Measurements from ENCODE around the gene BCR. TPM values are rescaled to one million over a fixed set of nuclear protein-coding genes. Genes with fewer than 3 reads are reported as not detected.

The BCR gene
- total and polyA plus RNA-seq, 2 donors (not counting 1 experiment from before 2014, with no cell fraction given) = 30.2 to 46.4 TPM

GRCh38 chr22:23278883-23279675 is 98.8 kb downstream of the BCR start:
- Mint-ChIP-seq H3K4me1 (peaks cover 29% of the 10 kb centered on the region), H3K4me3 (no peak overlapping the region), H3K27ac (no peak overlapping the region), H3K27me3 (no peaks in the 10 kb centered on the region), H3K9me3 (ENCODE audit: insufficient read depth) (no peaks in the 10 kb centered on the region)
- Histone ChIP-seq H3K9me3 (ENCODE audit: control extremely low read depth in 1 of 3, control insufficient read depth in 2 of 3, insufficient read depth in 1 of 3, low read length in 2 of 3) (no peaks in the 10 kb centered on the region), H2AFZ (ENCODE audit: insufficient read depth, low read depth, low read length, poor library complexity, severe bottlenecking) (no peak overlapping the region), H3K27me3 (replicated peaks in 1 of 4; ENCODE audit: control extremely low read depth in 1 of 4, control insufficient read depth in 3 of 4, insufficient read depth in 4 of 4, low read length in 3 of 4) (no peaks in the 10 kb centered on the region), H3K36me3 (replicated peaks in 1 of 2; ENCODE audit: control extremely low read depth in 1 of 2, control insufficient read depth in 1 of 2, extremely low read depth in 1 of 2, insufficient read depth in 2 of 2, low read length in 1 of 2) (peaks cover 0 to 39% of the 10 kb centered on the region in 2 experiments), H3K4me2 (replicated peaks; ENCODE audit: low read depth, low read length, poor library complexity, severe bottlenecking) (no peak overlapping the region), H3K4me1 (ENCODE audit: control insufficient read depth in 2 of 2, insufficient read depth in 2 of 2, low read length in 2 of 2) (peaks cover 17 to 34% of the 10 kb centered on the region in 2 donors), H3K79me2 (ENCODE audit: control insufficient read depth, insufficient read depth, low read length) (peaks cover 5% of the 10 kb centered on the region), H3K4me3 (ENCODE audit: control extremely low read depth in 1 of 5, extremely low read depth in 1 of 5, insufficient read depth in 1 of 5, low read depth in 2 of 5, low read length in 4 of 5) (no peak overlapping the region), H4K20me1 (ENCODE audit: control insufficient read depth, insufficient read depth, low read length, poor library complexity, severe bottlenecking) (peaks cover 16% of the 10 kb centered on the region), H3K9ac (ENCODE audit: low read length) (no peak overlapping the region), H3K27ac (ENCODE audit: low read length in 2 of 2) (no peak overlapping the region)
- ChIA-PET CTCF (interaction anchor here (0.8 to 12.9 kb wide), 4 partner anchors 16 to 132 kb away, joined by 3 to 494 read pairs (median 3); partner anchors contain the start of gene BCR), POLR2A (no interaction called here)
- ATAC-seq (ENCODE audit: low read depth) (no peak), DNase-seq (no peak)
- intact Hi-C loops (cut with micrococcal nuclease) = no loop called here
- 85% methylated on average over 10 of the region's 11 CpGs for WGBS (ENCODE audit: insufficient coverage)
- no peak for TF ChIP-seq EZH2 (IDR thresholded peaks at IDR 0.05; ENCODE audit: borderline replicate concordance, insufficient read depth, low read depth, low read length, poor library complexity, severe bottlenecking)
- TF ChIP-seq, protein P1, sequence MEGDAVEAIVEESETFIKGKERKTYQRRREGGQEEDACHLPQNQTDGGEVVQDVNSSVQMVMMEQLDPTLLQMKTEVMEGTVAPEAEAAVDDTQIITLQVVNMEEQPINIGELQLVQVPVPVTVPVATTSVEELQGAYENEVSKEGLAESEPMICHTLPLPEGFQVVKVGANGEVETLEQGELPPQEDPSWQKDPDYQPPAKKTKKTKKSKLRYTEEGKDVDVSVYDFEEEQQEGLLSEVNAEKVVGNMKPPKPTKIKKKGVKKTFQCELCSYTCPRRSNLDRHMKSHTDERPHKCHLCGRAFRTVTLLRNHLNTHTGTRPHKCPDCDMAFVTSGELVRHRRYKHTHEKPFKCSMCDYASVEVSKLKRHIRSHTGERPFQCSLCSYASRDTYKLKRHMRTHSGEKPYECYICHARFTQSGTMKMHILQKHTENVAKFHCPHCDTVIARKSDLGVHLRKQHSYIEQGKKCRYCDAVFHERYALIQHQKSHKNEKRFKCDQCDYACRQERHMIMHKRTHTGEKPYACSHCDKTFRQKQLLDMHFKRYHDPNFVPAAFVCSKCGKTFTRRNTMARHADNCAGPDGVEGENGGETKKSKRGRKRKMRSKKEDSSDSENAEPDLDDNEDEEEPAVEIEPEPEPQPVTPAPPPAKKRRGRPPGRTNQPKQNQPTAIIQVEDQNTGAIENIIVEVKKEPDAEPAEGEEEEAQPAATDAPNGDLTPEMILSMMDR (IDR thresholded peaks at IDR 0.05) = no peak

GRCh38 chr22:23279781-23280180 is 99.5 kb downstream of the BCR start:
- Mint-ChIP-seq H3K4me3 (no peak overlapping the region), H3K4me1 (peaks cover 29% of the 10 kb centered on the region), H3K9me3 (ENCODE audit: insufficient read depth) (no peaks in the 10 kb centered on the region), H3K27me3 (no peaks in the 10 kb centered on the region), H3K27ac (no peak overlapping the region)
- H3K79me2 ChIP-seq (ENCODE audit: control insufficient read depth, insufficient read depth, low read length) = peaks cover 5% of the 10 kb centered on the region
- ChIA-PET CTCF (interaction anchor here (0.8 to 12.9 kb wide), 3 partner anchors 103 to 320 kb away, joined by 3 to 494 read pairs (median 48); partner anchors contain the start of gene BCR), POLR2A (no interaction called here)
- peaks cover 16% of the 10 kb centered on the region for H4K20me1 ChIP-seq (ENCODE audit: control insufficient read depth, insufficient read depth, low read length, poor library complexity, severe bottlenecking)
- H3K36me3 ChIP-seq (replicated peaks in 1 of 2; ENCODE audit: control extremely low read depth in 1 of 2, control insufficient read depth in 1 of 2, extremely low read depth in 1 of 2, insufficient read depth in 2 of 2, low read length in 1 of 2) = peaks cover 0 to 40% of the 10 kb centered on the region in 2 experiments
- DNase-seq (no peak), ATAC-seq (ENCODE audit: low read depth) (no peak)
- no peak overlapping the region for H3K27ac ChIP-seq (ENCODE audit: low read length in 2 of 2)
- no peak for TF ChIP-seq EZH2 (IDR thresholded peaks at IDR 0.05; ENCODE audit: borderline replicate concordance, insufficient read depth, low read depth, low read length, poor library complexity, severe bottlenecking)
- TF ChIP-seq, protein P1 (IDR thresholded peaks at IDR 0.05) = no peak
- no peaks in the 10 kb centered on the region for H3K9me3 ChIP-seq (ENCODE audit: control extremely low read depth in 1 of 3, control insufficient read depth in 2 of 3, insufficient read depth in 1 of 3, low read length in 2 of 3)
- no peak overlapping the region for H3K9ac ChIP-seq (ENCODE audit: low read length)
- H3K4me2 ChIP-seq (replicated peaks; ENCODE audit: low read depth, low read length, poor library complexity, severe bottlenecking) = no peak overlapping the region
- H3K27me3 ChIP-seq (replicated peaks in 1 of 4; ENCODE audit: control extremely low read depth in 1 of 4, control insufficient read depth in 3 of 4, insufficient read depth in 4 of 4, low read length in 3 of 4) = no peaks in the 10 kb centered on the region
- intact Hi-C loops (cut with micrococcal nuclease) = loop anchor here (5.0 kb wide), 1 partner anchor 37 kb away; no protein-coding TSS in a partner anchor
- no peak overlapping the region for H2AFZ ChIP-seq (ENCODE audit: insufficient read depth, low read depth, low read length, poor library complexity, severe bottlenecking)
- peaks cover 17 to 34% of the 10 kb centered on the region in 2 donors for H3K4me1 ChIP-seq (ENCODE audit: control insufficient read depth in 2 of 2, insufficient read depth in 2 of 2, low read length in 2 of 2)
- H3K4me3 ChIP-seq (ENCODE audit: control extremely low read depth in 1 of 5, extremely low read depth in 1 of 5, insufficient read depth in 1 of 5, low read depth in 2 of 5, low read length in 4 of 5) = no peak overlapping the region
- WGBS (ENCODE audit: insufficient coverage) = 96% methylated on average over 4 of the region's 6 CpGs

Data from B cell (primary cell).